GM19099 (cell line): ENCODE data around the gene CAGE1.

Experiments used
- POLR2A ChIP-seq: IDR thresholded peaks from 3 replicates; pipeline ENCODE4 v1.6.1; 2011; ENCODE audit warnings: low read depth; ENCODE audit not compliant: insufficient read length; ENCODE audit errors: extremely low read depth

CAGE1 gene

DNA sequence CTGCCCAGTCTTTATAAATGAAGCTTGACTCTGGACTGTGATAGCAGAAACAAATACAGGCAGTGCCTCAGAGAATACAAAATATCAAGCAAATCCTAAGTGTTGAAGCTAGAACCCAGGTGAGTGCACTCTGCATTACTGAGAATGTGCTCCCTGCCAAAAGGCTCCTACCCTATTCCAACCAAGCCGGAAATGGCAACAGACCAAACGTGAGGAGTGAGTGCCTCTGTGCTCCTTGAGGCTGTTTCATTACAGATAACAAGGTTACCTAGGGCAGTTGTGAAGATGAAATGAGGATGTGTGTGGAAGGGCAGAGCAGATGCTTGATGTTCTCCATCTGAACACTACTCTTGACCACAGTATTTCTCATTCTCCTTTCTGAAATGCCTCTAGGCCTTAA, 105.9 kb downstream of the CAGE1 start:
- no peak for TF ChIP-seq POLR2A

DNA sequence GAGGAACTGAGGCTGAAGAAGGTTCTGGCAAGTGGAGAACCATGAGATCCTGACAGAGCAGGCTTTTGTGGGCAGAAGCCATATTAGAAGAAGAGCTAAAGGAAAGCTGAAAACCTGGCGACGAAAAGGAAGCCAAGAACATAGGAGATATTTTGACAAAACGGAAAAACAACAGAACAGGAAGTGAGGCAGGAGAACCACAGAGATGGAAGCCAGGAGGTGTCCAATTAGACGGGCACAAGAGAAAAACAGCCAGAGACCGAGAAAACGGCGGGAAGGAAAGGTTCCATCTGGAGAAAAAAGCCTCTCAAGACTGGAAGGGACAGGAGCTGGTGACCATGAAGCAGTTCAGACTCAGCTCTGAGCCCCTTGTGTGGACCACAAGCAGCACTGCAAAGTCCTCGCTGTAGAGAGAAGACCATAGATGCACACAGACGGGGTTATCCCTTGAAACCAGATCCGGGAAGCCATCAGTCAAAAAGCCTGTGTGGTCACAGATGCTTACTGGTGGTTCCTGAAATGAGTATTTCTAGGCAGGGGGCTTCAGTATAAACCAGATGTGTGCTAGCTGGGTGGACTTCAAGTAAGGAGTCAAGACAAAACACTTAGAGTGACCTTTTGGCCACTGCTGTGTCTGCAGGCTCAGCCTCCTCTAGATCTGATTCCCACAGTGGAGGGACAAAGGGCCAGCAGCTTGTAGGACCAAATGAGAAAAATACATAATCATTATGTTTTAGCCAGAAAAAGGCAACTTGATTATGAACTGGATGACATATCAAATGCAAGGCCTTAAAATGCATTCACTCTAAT, 107.2 kb downstream of the CAGE1 start:
- no peak for TF ChIP-seq POLR2A
